GM12878 (cell line): ENCODE results near the gene RAPSN. TPM values are rescaled to one million over a fixed set of nuclear protein-coding genes. Genes with fewer than 3 reads are reported as not detected.
A peak's percentile ranks its signal among the peaks of the same experiment; 100 is the strongest.

Experiments used
- BCL3 ChIP-seq: IDR thresholded peaks from 2 replicates; pipeline ENCODE4 v1.6.1; 2011; ENCODE audit warnings: borderline replicate concordance, low read depth, mild to moderate bottlenecking, moderate library complexity, low read length; ENCODE audit not compliant: insufficient read depth, poor library complexity, severe bottlenecking
- CHD1 ChIP-seq: IDR thresholded peaks from 2 replicates; pipeline ENCODE4 v1.6.1; 2012; ENCODE audit warnings: low read depth, low read length, improper control_type of control experiment
- FOS ChIP-seq: IDR thresholded peaks from 3 replicates; pipeline ENCODE4 v1.6.1; 2011; ENCODE audit warnings: borderline replicate concordance; ENCODE audit not compliant: insufficient read length; ENCODE audit errors: extremely low read depth
- FOXK2 ChIP-seq: fragments of 450-650 bp; IDR thresholded peaks from 2 replicates; pipeline ENCODE4 v1.6.1; 2017; ENCODE audit warnings: mild to moderate bottlenecking, moderate library complexity
- GATAD2B ChIP-seq: fragments of 450-650 bp; conservative IDR thresholded peaks from 2 replicates; pipeline ENCODE4 v1.6.1; 2017; ENCODE audit warnings: low read depth, mild to moderate bottlenecking, moderate library complexity
- HCFC1 ChIP-seq: fragments of 150-350 bp; IDR thresholded peaks from 2 replicates; pipeline ENCODE4 v1.6.1; 2014; ENCODE audit warnings: low read length
- IRF4 ChIP-seq: IDR thresholded peaks from 2 replicates; pipeline ENCODE4 v1.6.1; 2011; ENCODE audit warnings: low read depth, low read length
- KLF5 ChIP-seq: fragments of 450-650 bp; IDR thresholded peaks from 2 replicates; pipeline ENCODE4 v1.6.1; 2014; ENCODE audit warnings: mild to moderate bottlenecking; ENCODE audit not compliant: partially characterized antibody
- MAX ChIP-seq: IDR thresholded peaks from 2 replicates; pipeline ENCODE4 v1.6.1; 2012; ENCODE audit warnings: low read depth, low read length, improper control_type of control experiment
- MYC ChIP-seq: IDR thresholded peaks from 2 replicates; pipeline ENCODE4 v1.6.1; 2011; ENCODE audit warnings: mild to moderate bottlenecking, low read length, moderate library complexity, inconsistent platforms; ENCODE audit not compliant: insufficient read depth, insufficient replicate concordance, insufficient read length, severe bottlenecking
- NFYB ChIP-seq: IDR thresholded peaks from 2 replicates; pipeline ENCODE4 v1.6.1; 2011; ENCODE audit warnings: low read depth, mild to moderate bottlenecking, low read length, improper control_type of control experiment, moderate library complexity; ENCODE audit not compliant: insufficient read depth
- POLR2AphosphoS2 ChIP-seq: IDR thresholded peaks from 2 replicates; pipeline ENCODE4 v1.6.1; 2011; ENCODE audit warnings: low read depth, mild to moderate bottlenecking, low read length, improper control_type of control experiment, moderate library complexity
- POU2F2 ChIP-seq: IDR thresholded peaks from 3 replicates; pipeline ENCODE4 v1.6.1; 2011; ENCODE audit warnings: low read depth, mild to moderate bottlenecking, low read length, borderline replicate concordance
- RCOR1 ChIP-seq: conservative IDR thresholded peaks from 2 replicates; pipeline ENCODE4 v1.6.1; 2012; ENCODE audit warnings: low read depth, low read length, improper control_type of control experiment
- TARDBP ChIP-seq: IDR thresholded peaks from 2 replicates; pipeline ENCODE4 v1.6.1; 2016; ENCODE audit warnings: borderline replicate concordance
- TBL1XR1 ChIP-seq: IDR thresholded peaks from 2 replicates; pipeline ENCODE4 v1.6.1; 2012; ENCODE audit warnings: low read depth, low read length, improper control_type of control experiment
- USF1 ChIP-seq: IDR thresholded peaks from 2 replicates; pipeline ENCODE4 v1.6.1; 2011; ENCODE audit warnings: borderline replicate concordance, low read depth, mild to moderate bottlenecking, moderate library complexity, mixed read lengths, low read length; ENCODE audit not compliant: insufficient read depth; ENCODE audit errors: extremely low read length
- ZBTB33 ChIP-seq: fragments of 450-650 bp; IDR thresholded peaks from 2 replicates; pipeline ENCODE4 v1.6.1; 2017; ENCODE audit warnings: mild to moderate bottlenecking
- ZBTB40 ChIP-seq: fragments of 450-650 bp; IDR thresholded peaks from 2 replicates; pipeline ENCODE4 v1.6.1; 2016; ENCODE audit warnings: mild to moderate bottlenecking, moderate library complexity, borderline replicate concordance
- ZNF384 ChIP-seq: IDR thresholded peaks from 2 replicates; pipeline ENCODE4 v1.6.1; 2012; ENCODE audit warnings: low read depth, mild to moderate bottlenecking, low read length, improper control_type of control experiment, borderline replicate concordance
- polyA plus RNA-seq, 11 experiments: library from polyadenylated mRNA; depleted of rRNA in 4 of 11; unstranded in 6 of 11; stranded (reverse) in 5 of 11; fragments of >200 nt; fragmentation: Nextera tagmentation in 4 of 11; fragmentation: Illumina TruSeq in 1 of 11; extraction: Ambion mirVana in 4 of 11; extraction: Trizol in 1 of 11; gene quantifications; 1 replicate in 1 of 11; 2 replicates in 10 of 11; pipeline versions ENCODE4 v1.2.1 to v1.2.3, GENCODE V29; 2011 to 2016; ENCODE audit warnings: inconsistent platforms in 2 of 11, missing spikeins in 2 of 11, low read depth in 1 of 11
- total RNA-seq, 4 experiments: library from RNA; depleted of rRNA in 3 of 4; stranded (reverse); fragments of >200 nt in 3 of 4; fragmentation: Illumina TruSeq in 1 of 4; extraction: Trizol in 1 of 4; gene quantifications; 2 replicates each; pipeline versions ENCODE4 v1.2.1 to v1.2.3, GENCODE V29; 2013 to 2021

Gene RAPSN
- total and polyA plus RNA-seq, 10 of the 15 experiments (the other 5 are each of a cell fraction or from before 2014, with no cell fraction given): 0.08 to 0.23 (median 0.14) TPM; not detected in 6

GRCh38 chr11:47426062-47426956, 22.6 kb downstream of the RAPSN start, which contains the start of gene PSMC3 (continued):
- TF ChIP-seq RCOR1 (0 out of 2 replicates have a peak, but pooled peaks have one; percentile 74), ZNF384 (no peak), ZBTB40 (peak; percentile 90), IRF4 (no peak), USF1 (peak; percentile 8), MAX (no peak), MYC (no peak), KLF5 (peak; percentile 79), TARDBP (no peak), FOXK2 (0 out of 2 replicates have a peak, but pooled peaks have one; percentile 22), HCFC1 (peak; percentile 88), POLR2AphosphoS2 (no peak), NFYB (peak; percentile 76), ZBTB33 (no peak; the same call in 1 of the 2 replicates), BCL3 (no peak), POU2F2 (peak; percentile 80; the same call in 2 of the 3 replicates), FOS (no peak), GATAD2B (0 out of 2 replicates have a peak, but pooled peaks have one; percentile 51), CHD1 (no peak), TBL1XR1 (no peak)
